Measurements from ENCODE around the gene PPP2R1B. TPM values are rescaled to one million over a fixed set of nuclear protein-coding genes. Genes with fewer than 3 reads are reported as not detected.
"Not testable (repeated sequence)": the region's sequence is repeated elsewhere in the genome, so short reads cannot be mapped to it uniquely, and the experiment has no call there.

The PPP2R1B gene
- total and polyA plus RNA-seq, 2 donors (not counting 3 experiments of a cell fraction or from before 2014, with no cell fraction given) = 18.0 to 50.8 TPM

GRCh38 chr11:111772535-111772934, 6.3 kb upstream of the PPP2R1B start:
- H3K9me1 ChIP-seq (replicated peaks; ENCODE audit: control insufficient read depth, extremely low read depth, insufficient read depth, low read length) = no peaks in the 10 kb centered on the region
- no peaks in the 10 kb centered on the region for H3K36me3 ChIP-seq (ENCODE audit: control insufficient read depth in 2 of 2, extremely low read depth in 1 of 2, insufficient read depth in 2 of 2, low read length in 2 of 2)
- intact Hi-C loops (cut with micrococcal nuclease) = no loop called here
- TF ChIP-seq MYC (IDR thresholded peaks at IDR 0.05; ENCODE audit: low read depth, low read length) (no peak), FOS (IDR thresholded peaks at IDR 0.05; ENCODE audit: borderline replicate concordance, insufficient read depth, low read length) (no peak), POLR2A (IDR thresholded peaks at IDR 0.05; ENCODE audit: low read depth, low read length) (no peak), MAX (IDR thresholded peaks at IDR 0.05; ENCODE audit: insufficient read depth, insufficient read length) (no peak), EZH2 (IDR thresholded peaks at IDR 0.05; ENCODE audit: borderline replicate concordance, low read depth, low read length, severe bottlenecking) (no peak), POLR2AphosphoS5 (IDR thresholded peaks at IDR 0.05; ENCODE audit: insufficient read depth, low read depth, low read length) (no peak), GATA2 (IDR thresholded peaks at IDR 0.05; ENCODE audit: insufficient read depth, insufficient read length, low read depth, low read length) (no peak)
- no peak overlapping the region for H3K9ac ChIP-seq (replicated peaks; ENCODE audit: extremely low read depth, insufficient read depth, low read length)
- no peak overlapping the region for H2AFZ ChIP-seq (ENCODE audit: low read depth, low read length)
- no peak for FAIRE-seq
- H3K79me2 ChIP-seq (ENCODE audit: control insufficient read depth, insufficient read depth, low read length) = no peaks in the 10 kb centered on the region
- H3K4me2 ChIP-seq (ENCODE audit: insufficient read depth, low read length) = no peak overlapping the region
- no peak overlapping the region for H3K27ac ChIP-seq (ENCODE audit: insufficient read depth, low read depth, low read length)
- H4K20me1 ChIP-seq (replicated peaks; ENCODE audit: control insufficient read depth, extremely low read depth, insufficient read depth, low read length) = no peaks in the 10 kb centered on the region
- no peaks in the 10 kb centered on the region for H3K9me3 ChIP-seq (replicated peaks; ENCODE audit: control insufficient read depth, insufficient read depth, low read length)
- BruUV-seq (replicated peaks) = no TSS peak
- dilution Hi-C loops (cut with MboI; ENCODE audit: extremely low pct_ligation_motif_present, low sequenced_read_pairs) = no loop called here
- no peak for DNase-seq (ENCODE audit: low read depth, low spot score)
- POLR2A ChIA-PET = no interaction called here
- CTCF ChIA-PET = interaction anchor here (1.4 to 1.5 kb wide), 2 partner anchors 168 kb away, joined by 7 to 8 read pairs; no protein-coding TSS in a partner anchor
- no peak overlapping the region for H3K4me3 ChIP-seq (replicated peaks in 1 of 3; ENCODE audit: insufficient read depth in 1 of 3, low read depth in 1 of 3, low read length in 3 of 3)
- H3K27me3 ChIP-seq (ENCODE audit: control insufficient read depth in 2 of 2, insufficient read depth in 2 of 2, low read length in 2 of 2) = no peaks in the 10 kb centered on the region
- no peaks in the 10 kb centered on the region for H3K4me1 ChIP-seq (ENCODE audit: control insufficient read depth, extremely low read depth, insufficient read depth, low read length)

GRCh38 chr11:111771205-111771604, 5.0 kb upstream of the PPP2R1B start:
- H3K36me3 ChIP-seq (ENCODE audit: control insufficient read depth in 2 of 2, extremely low read depth in 1 of 2, insufficient read depth in 2 of 2, low read length in 2 of 2); POLR2A ChIA-PET; H3K4me1 ChIP-seq (ENCODE audit: control insufficient read depth, extremely low read depth, insufficient read depth, low read length); H3K9ac ChIP-seq (replicated peaks; ENCODE audit: extremely low read depth, insufficient read depth, low read length); FAIRE-seq; H3K79me2 ChIP-seq (ENCODE audit: control insufficient read depth, insufficient read depth, low read length); H3K27me3 ChIP-seq (ENCODE audit: control insufficient read depth in 2 of 2, insufficient read depth in 2 of 2, low read length in 2 of 2); H4K20me1 ChIP-seq (replicated peaks; ENCODE audit: control insufficient read depth, extremely low read depth, insufficient read depth, low read length); dilution Hi-C loops (cut with MboI; ENCODE audit: extremely low pct_ligation_motif_present, low sequenced_read_pairs); H3K9me1 ChIP-seq (replicated peaks; ENCODE audit: control insufficient read depth, extremely low read depth, insufficient read depth, low read length); H3K4me2 ChIP-seq (ENCODE audit: insufficient read depth, low read length); H2AFZ ChIP-seq (ENCODE audit: low read depth, low read length); H3K27ac ChIP-seq (ENCODE audit: insufficient read depth, low read depth, low read length); BruUV-seq (replicated peaks); intact Hi-C loops (cut with micrococcal nuclease); DNase-seq (ENCODE audit: low read depth, low spot score); H3K4me3 ChIP-seq (replicated peaks in 1 of 3; ENCODE audit: insufficient read depth in 1 of 3, low read depth in 1 of 3, low read length in 3 of 3); H3K9me3 ChIP-seq (replicated peaks; ENCODE audit: control insufficient read depth, insufficient read depth, low read length): not testable (repeated sequence)
- CTCF ChIA-PET = interaction anchor here (1.0 to 1.5 kb wide), 2 partner anchors 8 to 167 kb away, joined by 4 to 8 read pairs; no protein-coding TSS in a partner anchor
